Activated CD8-positive, alpha-beta memory T cell treated with anti-CD3 and anti-CD28 coated beads, Interleukin-2, amount 50 U/mL, for 24 hours (primary cell): ENCODE data around the gene NHSL1.

Experiments
- DNase-seq: peaks from one replicate; pipeline ENCODE4 v3.0.0-alpha.2; 2020; ENCODE audit errors: extremely low read depth

Gene NHSL1

DNA sequence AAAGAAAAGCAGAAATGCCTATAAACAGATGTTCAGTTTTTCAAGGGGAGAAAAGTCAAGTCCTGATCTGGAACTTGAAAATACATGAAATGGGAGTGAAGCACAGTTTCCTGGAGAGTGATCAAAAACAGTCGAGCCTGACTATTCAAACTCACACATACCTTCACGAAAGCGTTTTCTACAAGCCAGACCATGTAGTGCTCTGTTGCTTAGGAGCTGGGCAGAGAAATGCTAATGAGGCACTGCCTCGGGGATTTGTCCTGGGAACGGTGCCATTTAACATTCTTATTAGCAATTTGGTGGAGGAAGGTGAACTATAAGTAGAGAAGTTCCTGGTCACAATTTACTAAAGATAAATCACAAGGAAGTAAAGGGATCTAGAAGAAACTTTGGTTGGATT is 5.9 kb downstream of the NHSL1 start:
- no peak for DNase-seq

DNA sequence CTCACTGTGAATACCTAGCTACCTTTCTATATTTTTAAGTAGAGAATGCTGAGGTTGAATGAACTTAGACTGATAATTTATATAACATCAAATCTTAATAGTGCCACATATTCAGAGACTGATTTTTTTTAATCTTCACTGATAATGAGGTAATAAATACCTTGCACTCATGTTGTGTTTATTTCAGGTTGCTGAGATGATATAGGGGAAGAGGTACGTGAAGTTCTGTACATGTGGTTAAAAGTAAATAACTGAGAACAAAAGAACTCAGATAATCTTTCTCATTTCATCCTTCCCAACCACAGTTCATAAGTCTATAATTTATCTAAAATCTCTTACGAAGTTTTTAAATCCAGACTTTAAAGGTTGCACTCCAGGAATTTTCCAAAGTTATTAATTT is 6.4 kb downstream of the NHSL1 start:
- no peak for DNase-seq

DNA sequence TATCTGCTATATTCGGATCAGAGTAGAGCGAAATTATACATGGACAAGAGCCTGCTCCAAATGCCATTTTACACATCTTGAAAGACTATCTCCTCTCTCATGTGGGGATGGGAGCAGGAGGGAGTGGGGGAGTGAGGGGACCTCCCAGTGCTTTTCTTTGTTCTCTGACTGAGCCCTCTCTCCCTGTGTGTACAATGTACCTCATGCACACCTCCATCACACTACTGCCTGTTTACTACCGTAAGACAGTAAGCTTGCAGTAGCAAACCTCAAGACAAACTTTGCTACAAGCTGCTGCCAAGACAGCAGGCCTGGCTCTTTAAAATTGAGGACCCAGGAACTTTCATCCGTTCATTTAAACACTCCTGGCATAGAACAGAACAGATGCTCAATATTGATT is 7.2 kb downstream of the NHSL1 start:
- no peak for DNase-seq

GRCh38 chr6:138491017-138491416 is 8.3 kb downstream of the NHSL1 start:
- no peak for DNase-seq

- no peak for DNase-seq
Observed at GRCh38 chr6:138489846-138490245, 9.4 kb downstream of the NHSL1 start.

DNA sequence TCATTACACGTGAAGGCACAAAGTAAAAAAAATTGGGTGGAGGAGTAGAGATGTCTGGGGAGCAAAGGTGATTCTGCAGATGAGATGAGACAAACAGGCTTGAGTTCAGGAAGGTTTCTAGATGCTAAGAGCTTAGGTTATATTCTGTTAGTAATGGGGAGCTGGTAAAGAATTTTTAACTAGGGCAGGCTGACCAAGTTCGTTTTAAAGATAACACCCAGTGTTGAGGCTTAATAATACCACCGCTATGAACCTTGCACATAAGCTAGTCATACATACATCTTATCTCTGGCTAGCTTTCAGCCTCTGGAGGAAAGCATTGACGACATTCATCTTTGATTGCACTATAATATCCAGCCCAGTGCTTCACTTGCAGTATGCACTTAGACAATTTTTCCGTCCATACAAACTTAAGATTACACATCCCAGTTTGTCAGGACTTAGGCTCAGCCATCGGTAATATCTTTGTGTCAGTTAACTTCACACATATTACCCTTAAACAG is 12.1 kb downstream of the NHSL1 start:
- no peak for DNase-seq

DNA sequence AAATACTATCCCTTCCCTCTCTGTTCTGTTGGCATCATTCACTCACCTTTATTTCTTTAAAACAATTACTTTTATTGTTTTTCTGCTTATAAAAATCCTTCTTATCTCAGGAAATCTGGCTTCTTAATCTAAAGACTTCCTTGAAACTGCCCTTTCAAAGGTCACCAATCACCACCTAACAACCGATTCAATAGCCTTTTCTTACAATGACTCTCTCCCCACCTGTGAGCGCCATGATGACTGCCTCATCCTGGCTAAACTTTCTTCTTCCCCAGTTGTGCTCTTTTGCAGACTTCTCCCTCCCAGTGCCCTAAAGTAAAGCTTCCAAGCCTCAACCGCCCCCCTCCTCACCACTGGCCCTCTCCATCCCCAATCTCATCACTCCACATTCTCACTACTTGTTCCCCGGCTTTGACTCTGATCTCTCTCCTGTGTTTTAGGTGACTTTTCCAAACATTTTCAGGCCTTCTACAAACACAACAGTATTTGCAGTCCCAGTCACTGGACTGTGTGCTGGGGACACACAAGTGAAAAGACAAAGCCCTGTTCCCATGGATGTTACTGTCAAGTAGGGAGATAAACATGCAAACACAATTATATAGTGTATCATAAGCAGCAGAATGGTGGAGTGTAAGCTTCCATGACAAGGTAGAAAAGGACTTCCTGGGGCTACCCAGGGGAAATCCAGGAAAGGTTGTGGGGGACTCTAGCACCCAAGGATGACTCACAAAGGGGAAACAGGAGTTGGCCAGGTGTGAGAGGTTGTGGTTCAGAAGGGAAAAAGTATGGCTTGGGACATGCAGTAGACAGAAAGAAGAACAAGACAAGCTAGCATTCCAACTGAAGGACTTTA is 12.8 kb downstream of the NHSL1 start:
- no peak for DNase-seq

- DNase-seq, result no peak
Observed at GRCh38 chr6:138485586-138486248, 13.6 kb downstream of the NHSL1 start.

DNA sequence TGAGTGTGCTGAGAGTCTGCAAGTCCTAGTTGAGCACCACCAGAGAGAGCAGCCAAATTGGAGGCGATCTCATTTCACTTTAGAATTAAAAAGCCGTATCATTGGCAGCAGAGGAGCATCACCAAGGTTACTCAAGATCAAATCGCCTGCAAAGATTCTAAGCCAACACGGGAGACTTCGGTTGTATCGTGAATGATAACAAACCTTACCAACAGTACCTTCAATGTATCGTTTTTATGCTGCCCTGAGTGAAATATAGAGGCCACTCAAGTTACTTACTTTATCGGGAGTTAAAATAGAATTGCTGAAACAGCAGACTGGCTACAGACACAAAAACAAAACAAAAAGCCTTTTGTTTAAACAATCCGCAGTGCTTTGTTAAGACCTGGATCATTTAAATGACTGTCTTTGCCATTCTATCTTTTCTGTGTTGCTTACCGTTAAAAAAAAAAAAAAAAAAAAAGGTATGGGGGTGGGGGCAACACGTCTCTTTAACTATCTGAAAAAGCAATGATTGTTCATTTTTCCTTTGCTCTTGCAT is 14.2 kb downstream of the NHSL1 start:
- no peak for DNase-seq

DNA sequence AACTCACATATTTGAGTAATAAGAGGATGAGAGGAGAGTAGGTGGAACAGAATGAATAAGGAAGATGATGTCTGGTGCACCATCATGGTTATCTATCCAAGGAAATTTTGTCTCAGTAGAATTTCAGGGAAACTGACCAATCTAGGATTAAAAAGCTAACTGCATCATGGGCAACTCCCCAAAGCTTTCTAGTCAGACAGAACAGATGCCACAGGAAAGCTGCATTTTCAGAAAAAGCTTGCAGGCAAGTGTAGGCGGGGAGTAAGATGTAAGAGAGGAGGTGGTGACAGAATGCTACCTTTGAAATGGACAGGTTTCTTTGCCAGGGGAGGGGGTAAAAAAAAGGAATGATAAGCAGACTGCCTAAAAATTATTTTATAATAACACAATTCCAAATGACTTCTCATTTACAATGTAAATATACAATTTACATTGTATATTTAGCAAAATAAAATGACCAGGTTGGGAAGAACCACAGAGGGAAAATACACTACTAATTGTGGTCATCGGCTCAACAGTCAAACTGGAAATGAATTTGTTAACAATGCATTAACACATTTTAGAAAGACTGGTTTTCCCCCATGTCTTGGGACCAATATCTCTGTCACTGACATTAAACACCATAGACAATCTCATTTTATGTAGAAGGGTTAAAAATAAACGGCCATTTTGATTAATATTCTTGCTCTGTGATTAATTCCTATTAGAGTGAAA is 15.1 kb downstream of the NHSL1 start:
- no peak for DNase-seq

GRCh38 chr6:138482816-138483215 is 16.5 kb downstream of the NHSL1 start:
- no peak for DNase-seq

- no peak for DNase-seq
Observed at GRCh38 chr6:138480279-138480949, 18.9 kb downstream of the NHSL1 start.

DNA sequence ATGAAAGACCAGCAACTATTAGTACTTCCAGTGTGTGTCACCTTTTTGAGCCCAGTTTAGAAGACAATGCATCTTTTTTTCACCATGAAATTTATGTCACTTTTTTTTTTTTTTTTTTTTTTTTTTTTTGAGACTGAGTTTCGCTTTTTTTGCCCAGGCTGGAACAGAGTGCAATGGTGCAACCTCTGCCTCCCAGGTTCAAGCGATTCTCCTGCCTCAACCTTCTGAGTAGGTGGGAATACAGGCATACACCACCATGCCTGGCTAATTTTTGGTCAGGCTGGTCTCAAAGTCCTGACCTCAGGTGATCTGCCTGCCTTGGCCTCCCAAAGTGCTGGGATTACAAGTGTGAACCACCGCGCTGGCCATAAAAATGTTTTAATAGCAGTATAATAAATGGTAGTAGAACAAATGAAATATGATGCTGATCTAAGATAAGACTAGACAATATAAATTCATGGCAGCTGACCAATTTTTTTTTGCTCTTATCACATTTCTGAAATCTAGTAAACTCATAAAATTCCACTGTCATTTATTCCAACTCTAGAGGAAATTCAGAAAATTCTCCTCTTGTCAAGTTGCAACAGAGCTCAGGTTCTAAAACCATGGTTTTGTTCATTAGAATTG is 21.3 kb downstream of the NHSL1 start:
- no peak for DNase-seq

DNA sequence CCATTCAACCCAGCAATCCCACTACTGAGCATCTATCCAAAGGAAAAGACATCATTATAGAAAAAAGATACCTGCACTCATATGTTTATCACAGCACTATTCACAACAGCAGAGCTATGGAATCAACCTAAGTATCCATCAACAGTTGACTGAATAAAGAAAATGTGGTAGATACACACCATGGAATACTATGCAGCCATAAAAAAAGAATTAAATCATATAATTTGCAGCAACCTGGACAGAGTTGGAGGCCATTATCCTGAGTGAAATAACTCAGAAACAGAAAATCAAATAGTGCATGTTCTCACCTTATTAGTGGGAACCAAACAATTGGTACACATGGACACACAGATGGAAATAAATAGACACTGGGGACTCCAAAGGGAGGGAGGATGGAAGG is 23.2 kb downstream of the NHSL1 start:
- no peak for DNase-seq

DNA sequence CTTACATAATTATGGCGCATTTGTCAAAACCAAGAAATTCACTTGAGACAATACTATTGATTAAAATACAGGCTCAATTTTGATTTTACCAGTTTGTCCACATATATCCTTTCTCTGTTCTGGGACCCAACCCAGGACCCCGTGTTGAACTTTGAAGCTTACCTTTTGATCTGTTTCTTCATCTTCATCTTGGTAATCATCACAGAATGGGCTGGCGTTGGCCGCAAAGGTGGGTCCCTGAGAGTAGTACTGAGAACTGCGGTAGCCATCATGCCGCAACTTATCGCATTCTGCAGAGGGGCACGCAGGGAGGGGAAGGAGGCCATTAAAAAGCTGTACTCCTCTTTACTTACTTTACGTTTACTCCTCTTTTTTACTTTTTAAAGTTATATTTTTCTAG is 26.1 kb downstream of the NHSL1 start:
- DNase-seq, result no peak

GRCh38 chr6:138468320-138469015 is 30.8 kb downstream of the NHSL1 start:
- DNase-seq, result no peak

DNA sequence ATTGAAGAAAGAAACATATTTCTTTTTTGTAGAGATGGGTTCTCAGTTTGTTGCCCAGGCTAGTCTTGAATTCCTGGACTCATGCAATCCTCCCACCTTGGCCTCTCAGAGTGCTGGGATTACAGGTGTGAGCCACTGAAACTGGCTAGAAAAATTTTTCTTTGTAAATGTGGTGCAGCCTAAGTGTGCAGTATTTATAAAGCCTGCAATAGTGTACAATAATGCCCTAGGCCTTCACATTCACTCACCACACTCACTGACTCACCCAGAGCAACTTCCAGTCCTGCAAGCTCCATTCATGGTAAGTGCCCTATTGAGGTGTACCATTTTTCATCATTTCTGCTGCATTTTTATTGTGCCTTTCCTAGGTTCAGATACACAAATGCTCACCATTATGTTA is 31.4 kb downstream of the NHSL1 start:
- DNase-seq, result no peak

DNA sequence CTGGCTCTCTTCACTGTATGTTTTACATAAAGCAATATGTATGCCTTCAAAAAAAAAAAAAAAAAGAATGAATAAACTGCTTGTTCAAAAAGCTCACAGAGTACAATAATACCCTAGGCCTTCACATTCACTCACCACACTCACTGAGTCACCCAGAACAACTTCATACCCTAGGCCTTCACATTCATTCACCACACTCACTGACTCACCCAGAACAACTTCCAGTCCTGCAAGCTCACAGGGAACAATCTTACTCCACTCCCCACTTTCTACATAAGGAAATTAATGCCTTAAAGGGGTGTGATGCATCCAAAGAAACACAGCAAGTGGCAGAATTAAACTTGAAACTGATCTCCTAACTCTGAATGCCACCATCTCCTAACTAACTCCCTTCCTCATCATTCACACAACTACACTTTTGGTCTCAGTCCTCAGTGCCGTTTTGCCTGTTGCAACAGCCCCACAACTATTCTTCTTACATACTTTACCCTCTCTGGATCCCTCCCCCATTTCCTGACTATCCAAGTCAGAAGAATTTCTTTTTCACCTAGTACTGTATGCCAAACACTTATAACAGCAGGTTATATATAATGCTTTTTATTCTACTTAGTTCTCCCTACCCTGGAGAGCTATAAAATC is 34.2 kb downstream of the NHSL1 start:
- no peak for DNase-seq

DNA sequence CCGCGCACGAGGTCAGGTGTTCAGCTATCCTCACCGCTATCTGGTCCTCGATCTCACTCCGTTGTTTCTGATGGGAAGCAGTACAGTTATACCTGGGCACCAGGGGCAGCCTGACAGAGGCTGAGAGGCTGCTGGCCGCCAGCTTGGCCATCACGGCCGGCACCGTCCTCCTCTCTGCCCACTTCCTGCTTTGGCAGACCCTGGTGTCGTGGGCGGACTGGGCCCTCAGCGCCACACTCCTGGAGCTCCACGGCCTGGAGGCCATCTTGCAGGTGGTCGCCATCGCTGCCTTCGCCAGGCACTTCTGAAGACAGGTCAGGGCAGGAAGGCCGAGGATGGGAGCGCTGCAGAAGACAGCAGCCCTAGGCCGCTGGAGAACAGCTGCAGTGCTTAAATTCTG is 35.2 kb downstream of the NHSL1 start:
- no peak for DNase-seq

GRCh38 chr6:138461647-138462046 is 37.6 kb downstream of the NHSL1 start:
- DNase-seq, result no peak
